Epithelial cell of proximal tubule (primary cell): ENCODE measurements around the gene DCTN4. TPM values are rescaled to one million over a fixed set of nuclear protein-coding genes. Genes with fewer than 3 reads are reported as not detected.

ENCODE experiments used
- DNase-seq: peaks from one replicate; pipeline ENCODE4 v3.0.0-alpha.2; 2011; ENCODE audit warnings: low read depth
- H3K4me3 ChIP-seq: 2 replicates; pipeline ENCODE4 v1.5.1; 2011; ENCODE audit warnings: low read depth, mild to moderate bottlenecking, low read length
- CTCF ChIP-seq: conservative IDR thresholded peaks from 2 replicates; pipeline ENCODE4 v1.5.1; 2012; ENCODE audit warnings: low read depth, mild to moderate bottlenecking, low read length
- total RNA-seq: library from RNA; depleted of rRNA; stranded (reverse); fragments of >200 nt; gene quantifications from 2 replicates; pipeline ENCODE4 v1.2.3, GENCODE V29; 2015

Gene DCTN4
- total RNA-seq, 1 donor from 2014 or later: 29.0 TPM

DNA sequence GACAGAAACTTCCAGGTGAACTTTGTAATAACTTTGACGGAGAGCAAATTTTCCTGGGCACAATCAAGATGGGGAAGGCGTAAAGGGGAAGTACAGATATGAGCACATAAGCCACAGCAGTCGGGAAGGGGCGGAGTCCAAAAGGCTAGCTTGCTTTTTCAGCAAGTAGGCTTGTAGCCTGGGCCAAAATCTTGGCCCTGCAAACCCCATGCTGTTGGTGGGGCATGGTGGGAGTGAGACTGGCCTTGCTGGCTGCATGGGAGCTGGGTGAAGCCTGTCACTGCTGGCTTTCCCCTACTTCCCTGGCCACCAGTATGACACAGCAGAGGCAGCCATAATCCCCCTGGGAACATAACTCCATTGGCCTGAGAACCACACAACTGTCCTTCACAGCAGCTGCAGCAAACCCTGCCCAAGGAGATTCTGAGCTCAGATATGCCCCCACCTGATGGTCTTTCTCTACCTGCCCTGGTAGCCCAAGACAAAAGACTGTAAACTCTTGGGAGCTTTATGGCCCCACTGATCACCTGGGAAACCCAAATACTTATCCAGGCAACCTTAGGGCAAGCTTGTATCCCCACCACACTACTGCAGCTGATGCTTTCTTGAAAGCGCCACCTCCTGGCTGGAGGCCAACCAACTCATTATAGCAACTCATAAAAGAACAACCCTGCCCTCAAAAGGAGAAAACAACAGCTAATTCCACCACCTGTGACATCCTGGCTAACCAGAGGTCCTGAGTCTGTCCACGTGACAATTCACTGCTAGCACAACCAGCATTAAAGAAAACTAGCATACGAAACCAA, 24.0 kb downstream of the DCTN4 start:
- no peak for TF ChIP-seq CTCF
- H3K4me3 ChIP-seq: no peak overlapping the region
- DNase-seq: no peak

GRCh38 chr5:150731669-150732242, 27.1 kb downstream of the DCTN4 start:
- TF ChIP-seq CTCF: no peak

GRCh38 chr5:150729859-150730258, 29.0 kb downstream of the DCTN4 start:
- no peak for DNase-seq
- H3K4me3 ChIP-seq: no peak overlapping the region
- no peak for TF ChIP-seq CTCF

More at GRCh38 chr5:150731669-150732242, 27.1 kb downstream of the DCTN4 start:
- no peak overlapping the region for H3K4me3 ChIP-seq
- DNase-seq: no peak

- no peak overlapping the region for H3K4me3 ChIP-seq
Measured at GRCh38 chr5:150723845-150724244, 35.0 kb downstream of the DCTN4 start.

DNA sequence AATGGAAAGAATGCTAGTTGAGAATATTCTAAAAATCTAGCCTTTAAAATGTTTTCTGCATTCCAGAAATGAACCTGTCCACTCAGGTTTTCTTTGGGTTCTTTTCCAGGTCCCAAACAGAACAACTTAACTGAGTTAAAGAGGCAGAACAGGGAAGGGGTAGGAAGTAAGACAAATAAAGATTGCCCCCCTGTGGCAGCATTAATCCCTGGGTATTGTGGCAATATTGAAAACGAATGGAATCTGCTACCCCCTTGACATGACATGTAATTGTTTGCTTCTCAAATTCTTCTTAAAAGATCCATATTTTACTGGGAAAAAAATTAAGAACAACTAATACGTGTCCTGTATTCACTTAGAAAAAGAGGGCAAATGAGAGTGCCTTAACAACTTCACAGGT, 48.7 kb downstream of the DCTN4 start:
- TF ChIP-seq CTCF: peak; percentile 44
- H3K4me3 ChIP-seq: no peak overlapping the region
- no peak for DNase-seq

More at GRCh38 chr5:150723845-150724244, 35.0 kb downstream of the DCTN4 start:
- TF ChIP-seq CTCF: no peak
- DNase-seq: no peak

DNA sequence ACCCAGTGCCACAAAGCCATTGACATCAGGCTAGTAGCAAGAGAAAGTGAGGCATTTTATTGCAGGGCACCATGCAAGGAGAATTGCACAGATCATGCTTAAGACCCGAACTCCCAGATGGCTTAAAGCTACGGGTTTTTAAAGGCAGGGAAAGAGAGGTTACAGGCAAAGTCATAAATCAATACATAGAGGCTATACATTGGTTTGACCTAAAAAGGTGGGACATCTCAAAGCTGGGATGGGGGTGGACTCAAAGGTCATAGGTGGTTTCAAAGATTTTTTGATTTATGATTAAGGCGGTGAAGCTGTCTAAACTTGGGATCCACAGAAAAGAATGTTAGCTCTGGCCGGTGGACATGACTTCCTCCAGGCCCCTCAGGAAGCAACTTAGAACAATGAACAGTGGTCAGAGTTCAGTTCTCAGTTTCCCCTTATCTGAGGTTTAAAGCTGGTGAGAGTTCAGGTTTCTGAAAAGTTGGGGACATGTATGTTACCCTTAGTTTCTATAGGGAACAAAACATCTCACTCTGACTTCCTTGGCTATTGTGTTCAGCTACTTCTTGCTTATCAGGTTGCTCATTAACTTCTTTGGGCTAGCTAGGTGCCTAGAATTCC, 51.9 kb downstream of the DCTN4 start:
- DNase-seq: no peak
- no peak for TF ChIP-seq CTCF
- no peak overlapping the region for H3K4me3 ChIP-seq

DNA sequence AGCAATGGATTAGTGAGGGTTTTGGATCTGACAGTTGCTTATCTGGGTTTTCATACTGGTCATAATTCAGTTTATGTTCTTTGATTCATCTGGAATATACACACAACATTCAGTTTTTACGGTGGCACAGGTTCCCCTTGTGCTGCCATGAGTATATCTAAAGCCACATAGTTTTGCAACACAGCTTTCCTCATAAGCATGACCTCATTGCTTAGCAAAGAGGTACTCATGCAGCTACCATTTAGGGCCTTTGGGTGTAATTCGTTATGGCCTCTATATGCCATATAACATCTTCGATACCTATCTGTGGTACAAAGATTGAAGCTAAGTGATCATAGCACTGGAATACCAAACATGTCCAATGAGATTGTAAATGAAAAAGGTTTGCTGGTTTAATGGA, 55.1 kb downstream of the DCTN4 start:
- no peak for DNase-seq
- TF ChIP-seq CTCF: no peak

More for the DNA sequence above, 55.1 kb downstream of the DCTN4 start:
- H3K4me3 ChIP-seq: no peak overlapping the region
